ENCODE data around the gene RAB11FIP4. TPM values are rescaled to one million over a fixed set of nuclear protein-coding genes. Genes with fewer than 3 reads are reported as not detected.

RAB11FIP4 gene
- total RNA-seq, 4 donors from 2014 or later: 0.09 to 0.22 (median 0.16) TPM; not detected in 1

DNA sequence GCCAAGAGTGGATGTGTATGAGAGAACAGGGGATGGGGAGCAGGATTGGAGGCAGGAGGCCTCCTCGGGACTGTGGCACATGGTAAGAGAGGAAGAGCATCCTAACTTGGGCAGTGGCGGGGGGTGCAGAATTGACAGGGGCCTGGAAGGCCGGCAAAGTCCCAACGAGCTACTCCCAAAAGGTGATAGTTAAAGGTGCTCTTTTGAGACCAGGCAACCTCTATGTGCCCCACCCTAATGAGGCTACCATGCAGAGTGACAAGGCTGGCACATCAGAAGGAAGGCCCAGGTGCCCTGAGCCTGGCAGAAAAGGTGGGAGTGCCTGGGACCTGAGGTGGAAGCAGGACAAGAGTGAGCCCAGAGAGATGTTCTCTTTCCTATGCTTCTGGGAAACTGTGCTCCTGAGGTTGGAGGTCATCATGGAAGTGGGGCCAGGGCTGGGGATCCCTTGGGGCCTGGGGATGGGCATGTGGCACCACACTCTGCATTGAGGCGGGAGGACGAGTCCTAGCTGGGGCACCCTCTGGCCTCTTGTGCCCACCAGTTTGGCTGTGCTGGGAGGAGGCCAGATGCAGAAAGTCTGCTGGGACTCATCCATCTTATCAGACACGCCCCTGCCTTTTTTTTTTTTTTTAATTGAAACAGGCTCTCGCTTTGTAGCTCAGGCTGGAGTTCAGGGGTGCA, 5.9 kb downstream of the RAB11FIP4 start:
- intact Hi-C loops (cut with DNase I; ENCODE audit: low total_unique reads) (no loop called here), in situ Hi-C loops (cut with MboI; ENCODE audit: low sequenced_read_pairs in 4 of 4) (no loop called here)
- H3K4me3 ChIP-seq: no peak overlapping the region
- DNase-seq (no peak), ATAC-seq (no peak)
- TF ChIP-seq, protein P1, sequence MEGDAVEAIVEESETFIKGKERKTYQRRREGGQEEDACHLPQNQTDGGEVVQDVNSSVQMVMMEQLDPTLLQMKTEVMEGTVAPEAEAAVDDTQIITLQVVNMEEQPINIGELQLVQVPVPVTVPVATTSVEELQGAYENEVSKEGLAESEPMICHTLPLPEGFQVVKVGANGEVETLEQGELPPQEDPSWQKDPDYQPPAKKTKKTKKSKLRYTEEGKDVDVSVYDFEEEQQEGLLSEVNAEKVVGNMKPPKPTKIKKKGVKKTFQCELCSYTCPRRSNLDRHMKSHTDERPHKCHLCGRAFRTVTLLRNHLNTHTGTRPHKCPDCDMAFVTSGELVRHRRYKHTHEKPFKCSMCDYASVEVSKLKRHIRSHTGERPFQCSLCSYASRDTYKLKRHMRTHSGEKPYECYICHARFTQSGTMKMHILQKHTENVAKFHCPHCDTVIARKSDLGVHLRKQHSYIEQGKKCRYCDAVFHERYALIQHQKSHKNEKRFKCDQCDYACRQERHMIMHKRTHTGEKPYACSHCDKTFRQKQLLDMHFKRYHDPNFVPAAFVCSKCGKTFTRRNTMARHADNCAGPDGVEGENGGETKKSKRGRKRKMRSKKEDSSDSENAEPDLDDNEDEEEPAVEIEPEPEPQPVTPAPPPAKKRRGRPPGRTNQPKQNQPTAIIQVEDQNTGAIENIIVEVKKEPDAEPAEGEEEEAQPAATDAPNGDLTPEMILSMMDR (IDR thresholded peaks at IDR 0.05 in 4 of 5, conservative IDR thresholded peaks at IDR 0.05 in 1 of 5): no peak
- no peak for TF ChIP-seq POLR2A (IDR thresholded peaks at IDR 0.05)
- no peaks in the 10 kb centered on the region for H3K36me3 ChIP-seq
- no peaks in the 10 kb centered on the region for H3K9me3 ChIP-seq
- peaks cover 21 to 26% (median 21%) of the 10 kb centered on the region in 3 donors for H3K27me3 ChIP-seq
- no peak overlapping the region for H3K27ac ChIP-seq
- H3K4me1 ChIP-seq: peaks cover 0 to 1% of the 10 kb centered on the region in 2 donors

DNA sequence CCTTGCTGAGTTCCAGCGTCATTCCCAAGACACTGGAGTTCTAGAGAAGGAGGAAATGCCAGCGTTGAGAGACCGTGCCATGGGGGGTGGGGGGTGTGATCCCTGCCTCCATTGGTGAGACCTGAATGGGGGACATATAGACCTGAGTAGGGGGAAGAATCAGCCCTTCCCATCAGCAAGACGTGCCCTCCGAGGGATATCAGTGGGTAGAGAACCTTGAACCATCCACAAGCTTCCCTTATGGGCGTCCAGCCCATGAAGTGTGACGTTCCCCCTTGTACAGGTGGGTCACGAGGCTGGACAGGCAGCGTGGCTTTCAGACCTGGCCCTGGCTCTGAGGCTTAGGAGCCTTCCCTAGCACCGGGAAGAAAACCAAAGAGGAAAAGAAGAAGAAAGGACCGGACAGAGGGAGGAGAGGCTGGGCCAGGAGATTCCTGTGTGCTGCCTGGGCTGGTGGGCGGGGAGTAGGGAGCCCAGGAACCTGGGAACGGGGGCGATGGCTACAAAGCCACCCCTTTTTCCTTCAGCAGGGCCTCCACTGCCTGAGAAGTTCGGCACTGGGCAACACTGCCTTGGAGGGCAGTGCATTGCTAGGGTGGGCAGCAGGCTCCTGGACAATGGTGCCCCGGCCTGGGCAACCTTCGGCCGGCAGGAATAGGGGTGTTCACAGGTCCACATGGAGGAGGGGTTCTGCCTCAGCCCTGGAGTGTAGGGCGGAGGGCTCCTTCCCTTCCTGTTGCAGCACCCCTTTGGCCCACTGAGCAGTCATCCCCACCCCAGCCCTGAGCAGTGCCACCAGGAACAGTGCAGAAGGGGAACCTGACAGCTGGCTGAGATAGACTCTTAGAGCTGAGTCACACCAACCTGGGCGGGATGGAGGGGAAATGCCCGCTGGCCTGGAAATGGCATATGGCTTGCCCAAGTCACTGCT, 7.2 kb downstream of the RAB11FIP4 start:
- H3K4me3 ChIP-seq: no peak overlapping the region
- in situ Hi-C loops (cut with MboI; ENCODE audit: low sequenced_read_pairs in 4 of 4): no loop called here

DNA sequence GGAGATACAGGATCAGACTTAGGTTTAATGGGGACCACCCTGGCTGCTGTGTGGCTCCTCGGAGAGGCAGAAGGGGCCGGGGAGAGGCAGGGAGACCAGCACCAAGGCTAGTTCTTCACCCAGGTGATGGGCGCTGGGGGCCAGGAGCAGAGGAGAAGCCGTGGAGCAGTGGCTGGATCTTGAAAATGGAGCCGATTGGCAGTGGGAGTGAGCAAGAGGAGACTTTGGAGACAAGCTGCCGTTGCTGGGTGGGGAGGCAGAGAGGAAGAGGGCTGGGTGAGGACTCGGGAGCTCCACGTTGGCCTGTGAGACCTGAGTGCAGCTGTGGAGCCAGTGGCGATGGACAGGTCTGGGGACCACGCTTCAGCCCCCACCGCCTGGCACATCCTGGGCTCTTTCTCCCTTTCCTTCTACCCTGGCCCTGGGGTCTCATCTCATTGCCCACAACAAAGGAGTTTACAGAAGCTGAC, 9.0 kb downstream of the RAB11FIP4 start:
- no peak for ATAC-seq
- intact Hi-C loops (cut with DNase I; ENCODE audit: low total_unique reads): no loop called here
- no peak for TF ChIP-seq POLR2A (IDR thresholded peaks at IDR 0.05)
- TF ChIP-seq, protein P1 (IDR thresholded peaks at IDR 0.05 in 4 of 5, conservative IDR thresholded peaks at IDR 0.05 in 1 of 5): no peak

More for the DNA sequence above, 7.2 kb downstream of the RAB11FIP4 start:
- no peaks in the 10 kb centered on the region for H3K9me3 ChIP-seq
- TF ChIP-seq, protein P1 (IDR thresholded peaks at IDR 0.05 in 4 of 5, conservative IDR thresholded peaks at IDR 0.05 in 1 of 5): no peak
- TF ChIP-seq POLR2A (IDR thresholded peaks at IDR 0.05): no peak
- intact Hi-C loops (cut with DNase I; ENCODE audit: low total_unique reads): no loop called here
- H3K27ac ChIP-seq: no peak overlapping the region
- ATAC-seq (no peak), DNase-seq (no peak)
- H3K27me3 ChIP-seq: peaks cover 8 to 16% (median 10%) of the 10 kb centered on the region in 3 donors
- H3K36me3 ChIP-seq: no peaks in the 10 kb centered on the region
- no peaks in the 10 kb centered on the region for H3K4me1 ChIP-seq

DNA sequence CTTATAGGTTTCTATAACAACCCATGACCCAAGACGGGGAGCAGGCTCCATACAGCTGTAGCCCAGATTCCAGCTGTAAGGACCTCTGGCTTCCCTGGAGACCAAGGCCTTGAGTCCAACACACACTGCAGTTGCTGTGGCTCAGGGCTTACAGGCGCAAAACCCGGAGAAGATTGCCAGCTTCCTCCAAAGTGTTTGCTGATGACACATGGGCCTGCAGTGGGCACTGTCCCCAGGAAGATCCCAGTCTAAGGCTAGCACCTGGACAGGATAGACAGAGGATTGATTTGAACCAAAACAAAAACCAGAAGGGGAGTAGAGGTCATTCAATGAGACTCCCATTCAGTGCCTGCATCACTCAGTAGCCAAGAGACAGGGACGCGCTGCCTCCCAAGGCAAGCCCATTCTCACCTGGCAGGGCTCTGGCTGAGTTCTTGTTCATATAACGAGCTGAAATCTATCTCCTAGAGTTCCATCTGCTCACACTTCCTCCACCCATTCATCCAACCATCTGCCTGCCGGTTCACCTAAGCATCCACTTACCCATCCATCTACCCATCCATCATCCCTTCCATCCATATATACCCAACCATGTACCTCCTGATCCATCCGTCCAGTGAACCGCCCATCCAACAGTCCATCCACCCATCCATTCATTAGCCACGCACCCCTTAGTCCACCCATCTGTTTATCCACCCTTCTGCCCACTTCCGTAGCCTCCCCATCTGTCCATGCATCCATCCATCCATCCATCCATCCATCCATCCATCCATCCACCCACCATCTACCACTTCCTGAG, 10.2 kb downstream of the RAB11FIP4 start:
- H3K4me3 ChIP-seq: no peak overlapping the region
- no peaks in the 10 kb centered on the region for H3K9me3 ChIP-seq
- H3K27ac ChIP-seq: no peak overlapping the region
- intact Hi-C loops (cut with DNase I; ENCODE audit: low total_unique reads) (no loop called here), in situ Hi-C loops (cut with MboI; ENCODE audit: low sequenced_read_pairs in 4 of 4) (no loop called here)
- DNase-seq: no peak
- ATAC-seq: no peak
- H3K4me1 ChIP-seq: no peaks in the 10 kb centered on the region
- peaks cover 0 to 4% (median 0%) of the 10 kb centered on the region in 3 donors for H3K27me3 ChIP-seq
- no peak for TF ChIP-seq POLR2A (IDR thresholded peaks at IDR 0.05)
- TF ChIP-seq, protein P1 (IDR thresholded peaks at IDR 0.05 in 4 of 5, conservative IDR thresholded peaks at IDR 0.05 in 1 of 5): no peak
- H3K36me3 ChIP-seq: no peaks in the 10 kb centered on the region

More for the DNA sequence above, 9.0 kb downstream of the RAB11FIP4 start:
- Histone ChIP-seq H3K27ac (no peak overlapping the region), H3K9me3 (no peaks in the 10 kb centered on the region), H3K4me1 (no peaks in the 10 kb centered on the region), H3K4me3 (no peak overlapping the region), H3K36me3 (no peaks in the 10 kb centered on the region), H3K27me3 (peaks cover 0 to 6% (median 3%) of the 10 kb centered on the region in 3 donors)
- no peak for DNase-seq
- in situ Hi-C loops (cut with MboI; ENCODE audit: low sequenced_read_pairs in 4 of 4): no loop called here

Data from gastrocnemius medialis (tissue), 4 donors.